BJ (cell line): ENCODE data around the gene NFATC3. TPM values are rescaled to one million over a fixed set of nuclear protein-coding genes. Genes with fewer than 3 reads are reported as not detected.

Experiments used
- CTCF ChIA-PET: fragments of 350-600 bp; formaldehyde crosslinking; extraction: SDS; loops from one replicate; lab custom pipeline; 2021; ENCODE audit warnings: antibody characterized with exemption, inconsistent platforms; lab: Yijun Ruan, JAX
- POLR2A ChIA-PET: fragments of 300-600 bp; sonication (Branson Sonifier 250); formaldehyde crosslinking; extraction: SDS; loops from one replicate; lab custom pipeline; 2021; ENCODE audit warnings: antibody characterized with exemption; lab: Charles Lee
- DNase-seq: peaks from one replicate; pipeline ENCODE4 v3.0.0-alpha.2; 2011; ENCODE audit warnings: low read depth
- H3K27me3 ChIP-seq: 2 replicates; pipeline ENCODE4 v1.6.0; 2011; ENCODE audit warnings: low read length; ENCODE audit not compliant: control insufficient read depth, insufficient read depth
- H3K36me3 ChIP-seq: 2 replicates; pipeline ENCODE4 v1.5.1; 2011; ENCODE audit warnings: low read length; ENCODE audit not compliant: control insufficient read depth, insufficient read depth
- H3K4me3 ChIP-seq: 2 replicates; pipeline ENCODE4 v1.5.1; 2011; ENCODE audit warnings: low read depth, mild to moderate bottlenecking, control low read depth, low read length
- polyA plus RNA-seq: library from polyadenylated mRNA; depleted of rRNA; stranded (reverse); fragments of >200 nt; gene quantifications from 2 replicates; pipeline ENCODE4 v1.2.3, GENCODE V29; 2011
- TF ChIP-seq, protein P1 (sequence below): IDR thresholded peaks from 2 replicates; pipeline ENCODE4 v1.5.1; 2011; ENCODE audit warnings: low read depth, mild to moderate bottlenecking, control low read depth, inconsistent platforms, low read length, moderate library complexity; ENCODE audit not compliant: insufficient read depth

NFATC3 gene
- polyA plus RNA-seq, 1 experiment: 10.5 TPM

- Histone ChIP-seq H3K27me3 (no peaks in the 10 kb centered on the region), H3K36me3 (no peaks in the 10 kb centered on the region), H3K4me3 (no peak overlapping the region)
- ChIA-PET CTCF (interaction anchor here (1.4 to 1.7 kb wide), 2 partner anchors 11 to 73 kb away, joined by 3 to 5 read pairs; no protein-coding TSS in a partner anchor), POLR2A (interaction anchor here (0.6 kb wide), 1 partner anchor 231 kb away, joined by 3 read pairs; no protein-coding TSS in a partner anchor)
- DNase-seq: no peak
- TF ChIP-seq, protein P1, sequence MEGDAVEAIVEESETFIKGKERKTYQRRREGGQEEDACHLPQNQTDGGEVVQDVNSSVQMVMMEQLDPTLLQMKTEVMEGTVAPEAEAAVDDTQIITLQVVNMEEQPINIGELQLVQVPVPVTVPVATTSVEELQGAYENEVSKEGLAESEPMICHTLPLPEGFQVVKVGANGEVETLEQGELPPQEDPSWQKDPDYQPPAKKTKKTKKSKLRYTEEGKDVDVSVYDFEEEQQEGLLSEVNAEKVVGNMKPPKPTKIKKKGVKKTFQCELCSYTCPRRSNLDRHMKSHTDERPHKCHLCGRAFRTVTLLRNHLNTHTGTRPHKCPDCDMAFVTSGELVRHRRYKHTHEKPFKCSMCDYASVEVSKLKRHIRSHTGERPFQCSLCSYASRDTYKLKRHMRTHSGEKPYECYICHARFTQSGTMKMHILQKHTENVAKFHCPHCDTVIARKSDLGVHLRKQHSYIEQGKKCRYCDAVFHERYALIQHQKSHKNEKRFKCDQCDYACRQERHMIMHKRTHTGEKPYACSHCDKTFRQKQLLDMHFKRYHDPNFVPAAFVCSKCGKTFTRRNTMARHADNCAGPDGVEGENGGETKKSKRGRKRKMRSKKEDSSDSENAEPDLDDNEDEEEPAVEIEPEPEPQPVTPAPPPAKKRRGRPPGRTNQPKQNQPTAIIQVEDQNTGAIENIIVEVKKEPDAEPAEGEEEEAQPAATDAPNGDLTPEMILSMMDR: no peak
These were observed 81.1 kb downstream of the NFATC3 start for GRCh38 chr16:68166264-68166663.

GRCh38 chr16:68179196-68179795 lies 94.1 kb downstream of the NFATC3 start:
- CTCF ChIA-PET: interaction anchor here (1.1 kb wide), 1 partner anchor 22 kb away, joined by 3 read pairs; no protein-coding TSS in a partner anchor
- POLR2A ChIA-PET: no interaction called here
- no peak for DNase-seq
- Histone ChIP-seq H3K27me3 (no peaks in the 10 kb centered on the region), H3K4me3 (no peak overlapping the region), H3K36me3 (no peaks in the 10 kb centered on the region; the same call in 1 of the 2 replicates)
- TF ChIP-seq, protein P1: no peak

DNA sequence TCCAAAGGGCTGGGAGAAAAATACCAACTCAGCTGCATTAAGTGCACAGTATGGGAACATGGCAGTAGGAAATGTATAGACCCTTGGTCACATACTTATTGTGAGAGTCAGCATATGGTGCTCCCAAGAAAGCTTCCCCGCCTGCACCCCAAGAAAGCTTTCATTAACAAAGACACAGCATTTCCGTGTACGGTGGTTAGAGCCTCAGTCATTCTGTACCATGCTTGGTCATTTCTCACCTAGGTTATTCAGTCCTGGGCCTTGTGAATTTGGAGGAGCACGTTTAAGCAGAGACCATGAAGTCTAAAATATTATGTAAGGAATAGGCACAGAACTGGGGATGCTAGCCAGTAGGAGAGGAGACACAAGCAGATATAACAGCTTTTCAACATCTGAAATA lies 94.7 kb downstream of the NFATC3 start:
- Histone ChIP-seq H3K27me3 (no peaks in the 10 kb centered on the region), H3K4me3 (no peak overlapping the region), H3K36me3 (no peaks in the 10 kb centered on the region; the same call in 1 of the 2 replicates)
- ChIA-PET POLR2A (no interaction called here), CTCF (interaction anchor here (0.9 to 1.1 kb wide), 2 partner anchors 19 to 21 kb away, joined by 3 read pairs; no protein-coding TSS in a partner anchor)
- no peak for DNase-seq
- TF ChIP-seq, protein P1: no peak

- ChIA-PET POLR2A (no interaction called here), CTCF (no interaction called here)
- no peak for DNase-seq
These were observed 97.9 kb downstream of the NFATC3 start for GRCh38 chr16:68183046-68183445.

DNA sequence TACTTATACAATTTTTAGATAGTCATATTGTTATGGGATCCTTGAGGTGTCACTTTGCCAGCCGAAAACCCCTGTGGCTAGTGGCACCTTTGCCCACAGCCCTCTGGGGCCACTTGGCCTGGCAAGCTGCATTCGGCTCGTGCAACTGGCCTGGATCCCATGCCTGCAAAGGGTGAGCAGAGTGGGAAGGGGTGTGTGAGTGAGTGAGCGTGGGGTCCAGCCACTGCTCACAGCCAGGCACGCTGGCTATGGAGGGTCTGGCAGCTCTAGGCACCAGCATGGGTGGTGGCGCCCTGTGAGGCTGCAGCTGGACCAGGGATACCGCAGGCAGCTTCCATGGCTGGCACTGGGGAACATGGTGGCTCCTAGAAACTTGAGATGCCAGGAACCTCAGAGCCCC lies 101.7 kb downstream of the NFATC3 start:
- TF ChIP-seq, protein P1: no peak
- no peak for DNase-seq
- H3K36me3 ChIP-seq: peaks cover 3% of the 10 kb centered on the region
- no peak overlapping the region for H3K4me3 ChIP-seq
- H3K27me3 ChIP-seq: no peaks in the 10 kb centered on the region
- ChIA-PET POLR2A (no interaction called here), CTCF (no interaction called here)

More at GRCh38 chr16:68183046-68183445, 97.9 kb downstream of the NFATC3 start:
- peaks cover 3% of the 10 kb centered on the region for H3K36me3 ChIP-seq
- TF ChIP-seq, protein P1: no peak
- no peaks in the 10 kb centered on the region for H3K27me3 ChIP-seq
- no peak overlapping the region for H3K4me3 ChIP-seq
